ENCODE results near the gene FAT1. TPM values are rescaled to one million over a fixed set of nuclear protein-coding genes. Genes with fewer than 3 reads are reported as not detected.

Gene FAT1
- total and polyA plus RNA-seq, 12 donors = 20.4 to 131 (median 75.5) TPM

- H3K36me3 ChIP-seq = peaks cover 0 to 85% (median 5%) of the 10 kb centered on the region in 9 donors
Observed at GRCh38 chr4:186617921-186618320, 105.7 kb downstream of the FAT1 start.

GRCh38 chr4:186607490-186607889 lies 116.2 kb downstream of the FAT1 start:
- intact Hi-C loops (cut with DNase I) = no loop called here
- TF ChIP-seq, protein P1, sequence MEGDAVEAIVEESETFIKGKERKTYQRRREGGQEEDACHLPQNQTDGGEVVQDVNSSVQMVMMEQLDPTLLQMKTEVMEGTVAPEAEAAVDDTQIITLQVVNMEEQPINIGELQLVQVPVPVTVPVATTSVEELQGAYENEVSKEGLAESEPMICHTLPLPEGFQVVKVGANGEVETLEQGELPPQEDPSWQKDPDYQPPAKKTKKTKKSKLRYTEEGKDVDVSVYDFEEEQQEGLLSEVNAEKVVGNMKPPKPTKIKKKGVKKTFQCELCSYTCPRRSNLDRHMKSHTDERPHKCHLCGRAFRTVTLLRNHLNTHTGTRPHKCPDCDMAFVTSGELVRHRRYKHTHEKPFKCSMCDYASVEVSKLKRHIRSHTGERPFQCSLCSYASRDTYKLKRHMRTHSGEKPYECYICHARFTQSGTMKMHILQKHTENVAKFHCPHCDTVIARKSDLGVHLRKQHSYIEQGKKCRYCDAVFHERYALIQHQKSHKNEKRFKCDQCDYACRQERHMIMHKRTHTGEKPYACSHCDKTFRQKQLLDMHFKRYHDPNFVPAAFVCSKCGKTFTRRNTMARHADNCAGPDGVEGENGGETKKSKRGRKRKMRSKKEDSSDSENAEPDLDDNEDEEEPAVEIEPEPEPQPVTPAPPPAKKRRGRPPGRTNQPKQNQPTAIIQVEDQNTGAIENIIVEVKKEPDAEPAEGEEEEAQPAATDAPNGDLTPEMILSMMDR (IDR thresholded peaks at IDR 0.05) = no peak
- Histone ChIP-seq H3K36me3 (peaks cover 0 to 91% (median 42%) of the 10 kb centered on the region in 9 donors), H3K27me3 (no peaks in the 10 kb centered on the region), H3K4me3 (no peak overlapping the region), H3K4me1 (peaks cover 0 to 5% (median 0%) of the 10 kb centered on the region in 9 donors), H3K27ac (no peak overlapping the region), H3K9me3 (no peaks in the 10 kb centered on the region)
- WGBS, 2 donors = 87 to 96% methylated on average over 1 of the region's 1 CpG
- ATAC-seq (no peak), DNase-seq (no peak)

More at GRCh38 chr4:186617921-186618320, 105.7 kb downstream of the FAT1 start:
- Histone ChIP-seq H3K4me3 (no peak overlapping the region), H3K27me3 (no peaks in the 10 kb centered on the region), H3K27ac (no peak overlapping the region), H3K9me3 (no peaks in the 10 kb centered on the region), H3K4me1 (peaks cover 0 to 12% (median 9%) of the 10 kb centered on the region in 9 donors)
- TF ChIP-seq, protein P1 (IDR thresholded peaks at IDR 0.05) = no peak
- DNase-seq (no peak), ATAC-seq (no peak)
- intact Hi-C loops (cut with DNase I) = no loop called here
- WGBS, 2 donors = 79 to 89% methylated on average over 3 of the region's 3 CpGs

DNA sequence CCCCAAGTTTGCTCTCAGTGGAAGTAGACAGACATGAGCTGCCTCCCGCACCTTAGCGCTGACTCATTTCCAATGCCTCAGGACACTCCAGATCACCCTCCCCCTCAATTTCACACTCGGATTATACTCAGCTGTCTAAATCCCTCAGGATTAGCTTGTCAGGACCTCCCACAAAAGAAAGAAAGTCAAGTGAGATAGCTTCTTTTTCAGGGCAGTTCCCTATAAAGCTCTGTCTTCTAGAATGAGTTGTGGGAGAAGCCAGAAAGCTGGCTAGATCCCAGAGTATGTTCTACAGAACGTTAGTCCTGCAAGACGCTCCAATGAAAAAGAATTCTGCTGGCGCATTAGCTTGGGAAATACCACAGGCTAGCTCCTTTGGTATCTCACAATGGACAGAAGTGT lies 117.1 kb downstream of the FAT1 start:
- WGBS, 2 donors = 73% methylated on average over 6 of the region's 6 CpGs
- TF ChIP-seq, protein P1 (IDR thresholded peaks at IDR 0.05) = no peak
- Histone ChIP-seq H3K4me1 (peaks cover 0 to 5% (median 0%) of the 10 kb centered on the region in 9 donors), H3K27me3 (no peaks in the 10 kb centered on the region), H3K27ac (no peak overlapping the region), H3K9me3 (no peaks in the 10 kb centered on the region), H3K4me3 (no peak overlapping the region), H3K36me3 (peaks cover 0 to 91% (median 43%) of the 10 kb centered on the region in 9 donors)
- intact Hi-C loops (cut with DNase I) = no loop called here
- DNase-seq (no peak), ATAC-seq (no peak)

DNA sequence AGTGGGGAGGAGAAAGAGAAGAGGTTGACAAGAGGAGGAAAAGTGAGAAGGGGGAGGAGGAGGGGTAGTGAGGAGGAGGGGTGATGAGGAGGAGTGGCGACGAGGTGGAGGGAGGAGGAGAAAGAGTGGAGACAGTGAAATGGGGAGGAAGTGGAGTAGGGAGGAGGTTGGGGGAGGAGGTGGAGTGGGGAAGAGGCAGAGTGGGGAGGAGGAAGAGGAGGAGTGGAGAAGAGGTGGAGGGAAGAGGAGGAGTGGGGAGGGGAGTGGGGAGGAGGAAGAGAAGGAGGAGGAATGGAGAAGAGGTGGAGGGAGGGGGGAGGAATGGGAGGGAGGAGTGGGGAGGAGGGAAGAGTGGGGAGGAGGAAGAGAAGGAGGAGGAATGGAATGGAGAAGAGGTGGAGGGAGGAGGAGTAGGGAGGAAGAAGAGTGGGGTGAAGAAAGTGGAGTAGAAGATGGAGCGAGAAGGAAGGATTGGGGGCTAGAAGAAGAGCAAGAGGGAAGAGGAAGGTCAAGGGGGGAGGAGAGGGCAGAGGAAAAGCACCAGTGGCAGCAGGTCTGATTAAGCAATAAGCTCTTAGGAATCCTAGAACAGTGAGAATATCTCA lies 118.3 kb downstream of the FAT1 start:
- Histone ChIP-seq H3K9me3 (no peaks in the 10 kb centered on the region), H3K27ac (no peak overlapping the region), H3K4me3 (no peak overlapping the region), H3K27me3 (no peaks in the 10 kb centered on the region), H3K4me1 (peaks cover 0 to 5% (median 0%) of the 10 kb centered on the region in 9 donors), H3K36me3 (peaks cover 0 to 93% (median 43%) of the 10 kb centered on the region in 9 donors)
- no peak for ATAC-seq
- WGBS, 2 donors = 90 to 95% methylated on average over 3 of the region's 3 CpGs
- no peak for DNase-seq
- intact Hi-C loops (cut with DNase I) = no loop called here
- TF ChIP-seq, protein P1 (IDR thresholded peaks at IDR 0.05) = no peak
